IPS DF 6.9 (cell line): Measurements from ENCODE around the gene COMMD4.
"Not testable (repeated sequence)": the region's sequence is repeated elsewhere in the genome, so short reads cannot be mapped to it uniquely, and the experiment has no call there.

Experiments
- DNase-seq: peaks from one replicate; pipeline ENCODE4 v3.0.0-alpha.2; 2013; ENCODE audit warnings: low read depth, low spot score
- H3K27ac ChIP-seq: one replicate; pipeline ENCODE4 v1.5.1; 2013; ENCODE audit warnings: low read length, control low read depth
- H3K27me3 ChIP-seq: 2 replicates; pipeline ENCODE4 v1.6.1; 2013; ENCODE audit warnings: mild to moderate bottlenecking, low read length; ENCODE audit not compliant: control insufficient read depth, insufficient read depth
- H3K36me3 ChIP-seq: 2 replicates; pipeline ENCODE4 v1.6.1; 2013; ENCODE audit warnings: low read length; ENCODE audit not compliant: control insufficient read depth, insufficient read depth
- H3K4me1 ChIP-seq: 2 replicates; pipeline ENCODE4 v1.6.1; 2013; ENCODE audit warnings: low read length; ENCODE audit not compliant: control insufficient read depth, insufficient read depth
- H3K4me3 ChIP-seq: 2 replicates; pipeline ENCODE4 v1.5.1; 2013; ENCODE audit warnings: mild to moderate bottlenecking, low read length
- H3K9me3 ChIP-seq: 2 replicates; pipeline ENCODE4 v1.6.1; 2013; ENCODE audit warnings: low read length, inconsistent platforms; ENCODE audit not compliant: control insufficient read depth, insufficient read depth
- WGBS: extraction: QIAGEN DNeasy Blood & Tissue Kit; methylation state at CpG from one replicate; pipeline ENCODE4 v1.1.7; 2013; ENCODE audit warnings: mixed read lengths, missing lambda C conversion rate; ENCODE audit not compliant: insufficient read length, insufficient coverage; 5-methylcytosine and 5-hydroxymethylcytosine counted together

COMMD4 gene

DNA sequence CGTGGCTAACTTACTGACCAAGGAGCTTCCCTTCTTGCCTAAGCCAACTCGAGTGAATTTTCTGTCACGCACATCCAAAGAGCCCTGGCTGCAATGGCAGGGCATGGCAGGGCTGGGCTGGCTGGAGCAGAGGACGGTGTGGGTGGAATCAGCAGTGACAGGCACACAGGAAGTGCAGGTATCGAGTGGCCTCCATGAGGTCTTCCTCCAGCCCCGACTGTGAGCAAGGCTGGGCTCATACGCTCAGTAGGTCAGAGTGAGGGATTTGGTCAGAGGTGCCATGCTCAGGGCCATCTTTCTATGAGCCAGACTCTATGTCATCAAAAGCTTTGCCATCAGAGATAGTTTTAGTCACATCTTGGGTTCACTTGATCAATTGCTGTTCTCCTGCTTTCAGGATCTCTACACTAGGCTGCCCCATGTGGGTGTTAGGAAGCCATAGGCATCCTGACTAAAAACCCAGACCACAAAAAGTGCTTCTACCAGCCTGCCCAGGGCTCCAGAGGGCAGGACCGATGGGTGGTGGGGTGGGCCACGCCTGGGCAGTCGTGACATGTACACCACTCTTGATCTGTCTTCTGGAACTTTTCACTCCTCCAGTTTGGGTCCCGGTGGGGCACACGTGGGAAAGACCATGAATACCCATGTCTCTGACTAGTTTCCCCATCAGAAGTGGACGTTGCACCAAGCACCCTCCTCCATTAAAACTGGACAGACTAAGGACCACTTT is 22.6 kb upstream of the COMMD4 start:
- Histone ChIP-seq H3K4me1 (no peaks in the 10 kb centered on the region), H3K27me3 (no peaks in the 10 kb centered on the region), H3K9me3 (no peaks in the 10 kb centered on the region), H3K27ac (no peak overlapping the region), H3K4me3 (no peak overlapping the region), H3K36me3 (no peaks in the 10 kb centered on the region)
- no peak for DNase-seq
- WGBS: no CpG with 5 or more reads among the region's 13 CpGs

DNA sequence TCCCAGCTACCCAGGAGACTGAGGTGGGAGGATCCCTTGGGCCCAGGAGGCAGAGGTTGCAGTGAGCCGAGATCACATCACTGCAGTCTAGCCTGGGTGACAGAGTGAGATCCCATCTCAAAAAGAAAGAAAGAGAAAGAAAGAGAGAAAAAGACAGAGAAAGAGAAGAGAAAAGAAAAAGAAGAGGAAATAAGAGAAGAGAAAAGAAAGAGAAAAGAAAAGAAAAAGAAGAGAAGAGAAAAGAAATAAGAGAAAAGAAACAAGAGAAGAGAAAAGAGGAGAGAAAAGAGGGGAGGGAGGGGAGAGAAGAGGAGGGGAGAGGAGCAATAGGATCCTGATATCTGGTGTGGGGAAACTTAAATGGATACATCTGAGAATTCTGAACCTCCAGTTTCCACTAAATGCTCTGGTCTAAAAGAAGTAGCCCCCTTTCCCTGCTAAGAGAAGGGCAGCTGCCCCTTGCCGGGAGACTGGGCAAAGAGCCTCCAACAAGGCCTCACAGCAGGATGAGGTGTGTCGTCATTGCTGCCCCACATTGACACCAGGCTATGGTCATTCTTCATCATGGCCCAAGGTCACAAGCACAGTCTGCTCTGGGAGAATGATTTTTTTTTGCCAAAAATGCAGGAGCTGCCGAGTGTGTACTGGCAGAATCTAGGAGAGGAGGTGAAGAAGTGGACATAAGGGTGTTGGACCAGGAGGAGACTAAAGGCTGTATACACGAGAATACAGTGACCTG is 21.1 kb upstream of the COMMD4 start:
- no peaks in the 10 kb centered on the region for H3K36me3 ChIP-seq
- no peak overlapping the region for H3K27ac ChIP-seq
- no CpG with 5 or more reads among the region's 5 CpGs for WGBS
- no peaks in the 10 kb centered on the region for H3K27me3 ChIP-seq
- no peak overlapping the region for H3K4me3 ChIP-seq
- DNase-seq: no peak
- no peaks in the 10 kb centered on the region for H3K4me1 ChIP-seq
- H3K9me3 ChIP-seq: no peaks in the 10 kb centered on the region

DNA sequence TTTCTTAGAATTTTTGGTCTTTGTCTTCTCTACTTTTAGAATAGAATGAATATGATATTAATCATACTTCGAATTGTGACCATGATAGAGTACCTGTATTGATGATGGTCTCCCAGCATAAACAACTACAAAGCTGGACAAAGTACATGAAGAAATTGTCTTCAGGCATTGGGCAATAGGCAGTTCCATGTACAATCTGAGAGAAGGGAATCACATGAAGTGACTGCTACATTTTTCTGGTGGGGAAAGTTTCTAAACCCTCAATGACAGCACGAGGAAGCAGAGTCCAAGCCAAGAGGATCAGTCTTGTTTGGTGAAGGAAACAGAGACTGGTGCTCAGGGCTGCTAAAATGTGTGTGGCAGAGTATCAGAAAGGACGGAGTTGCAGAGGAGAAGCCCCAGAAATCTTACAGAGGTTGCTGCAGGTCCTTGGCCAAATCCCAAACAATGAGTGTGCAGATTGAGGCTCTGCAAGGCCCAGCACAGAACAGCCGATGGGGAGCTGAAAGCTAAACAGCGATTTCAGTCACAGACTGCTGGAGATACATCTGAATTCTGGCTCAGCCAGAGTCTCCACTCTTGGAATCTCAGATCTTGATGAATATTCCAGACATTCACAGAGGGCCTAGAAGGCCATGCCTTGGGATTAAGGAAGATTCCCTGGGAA is 16.5 kb upstream of the COMMD4 start:
- not testable (repeated sequence) for DNase-seq, H3K36me3 ChIP-seq, H3K4me3 ChIP-seq, H3K4me1 ChIP-seq, H3K9me3 ChIP-seq, H3K27me3 ChIP-seq, H3K27ac ChIP-seq
- WGBS: no CpG with 5 or more reads among the region's 5 CpGs

DNA sequence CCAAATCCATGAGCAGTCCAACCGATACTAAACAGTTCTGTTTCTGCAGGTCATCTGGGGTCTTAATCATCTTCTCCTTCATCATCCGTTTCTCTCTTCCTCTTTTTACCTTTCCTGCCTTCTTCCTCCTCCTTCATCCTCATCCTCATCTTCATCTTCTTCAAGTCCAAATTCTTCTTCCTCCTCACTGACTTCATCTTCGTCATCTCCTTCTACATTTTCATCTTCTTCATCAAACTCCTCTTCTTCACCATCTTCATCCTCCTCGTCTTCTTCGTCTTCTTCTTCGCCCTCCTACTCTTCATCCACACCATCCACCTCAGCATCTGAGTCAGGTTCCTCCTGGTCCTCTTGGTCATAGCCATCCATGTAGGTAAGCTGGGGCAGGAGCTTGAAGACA is 14.2 kb upstream of the COMMD4 start:
- H3K4me3 ChIP-seq: no peak overlapping the region
- no peaks in the 10 kb centered on the region for H3K4me1 ChIP-seq
- H3K9me3 ChIP-seq: no peaks in the 10 kb centered on the region
- H3K27me3 ChIP-seq: no peaks in the 10 kb centered on the region
- WGBS: 100% methylated on average over 5 of the region's 6 CpGs
- H3K36me3 ChIP-seq: no peaks in the 10 kb centered on the region
- DNase-seq: no peak
- H3K27ac ChIP-seq: no peak overlapping the region

DNA sequence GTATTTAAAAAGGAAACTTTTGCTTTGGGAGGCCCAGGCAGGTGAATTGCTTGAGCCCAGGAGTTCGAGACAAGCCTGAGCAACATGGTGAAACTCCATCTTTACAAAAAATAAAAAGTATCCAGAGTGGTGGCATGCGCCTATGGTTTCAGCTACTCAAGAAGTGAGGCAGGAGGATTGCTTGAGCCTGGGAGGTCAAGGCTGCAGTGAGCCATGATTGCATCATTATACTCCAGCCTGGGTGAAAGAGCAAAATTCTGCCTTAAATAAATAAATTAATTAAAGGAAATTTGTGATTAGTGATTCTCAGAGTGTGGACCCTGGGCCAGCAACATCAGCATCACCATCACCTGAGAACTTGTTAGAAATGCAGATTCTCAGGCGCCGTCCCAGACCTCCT is 9.9 kb upstream of the COMMD4 start:
- no peak for DNase-seq
- H3K4me3 ChIP-seq: no peak overlapping the region
- H3K27ac ChIP-seq: no peak overlapping the region
- H3K27me3 ChIP-seq: no peaks in the 10 kb centered on the region
- H3K36me3 ChIP-seq: no peaks in the 10 kb centered on the region
- no peaks in the 10 kb centered on the region for H3K9me3 ChIP-seq
- H3K4me1 ChIP-seq: no peaks in the 10 kb centered on the region
- WGBS: no CpG with 5 or more reads among the region's 4 CpGs

DNA sequence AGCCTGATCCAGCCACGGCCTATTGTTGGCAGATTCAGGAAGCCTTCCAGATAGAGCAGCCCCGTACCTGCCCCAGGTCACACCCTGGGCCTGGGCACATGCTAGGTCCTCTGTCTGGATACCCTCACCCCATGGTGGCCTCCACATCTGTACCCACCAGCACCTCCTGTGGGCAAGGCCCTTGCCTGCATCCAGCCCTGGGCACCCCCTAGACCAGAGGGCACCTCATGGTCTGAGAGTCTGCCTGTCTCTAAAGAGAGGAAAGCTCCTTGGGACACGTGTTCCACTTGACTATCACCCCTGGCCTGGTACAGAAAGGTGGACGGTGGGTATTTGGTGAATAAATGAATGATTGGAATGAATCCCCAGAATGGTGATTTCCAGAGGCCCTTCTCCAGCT is 8.9 kb upstream of the COMMD4 start:
- no peak overlapping the region for H3K27ac ChIP-seq
- no peaks in the 10 kb centered on the region for H3K36me3 ChIP-seq
- no peak overlapping the region for H3K4me3 ChIP-seq
- no CpG with 5 or more reads among the region's 4 CpGs for WGBS
- H3K9me3 ChIP-seq: no peaks in the 10 kb centered on the region
- DNase-seq: no peak
- no peaks in the 10 kb centered on the region for H3K4me1 ChIP-seq
- H3K27me3 ChIP-seq: no peaks in the 10 kb centered on the region

DNA sequence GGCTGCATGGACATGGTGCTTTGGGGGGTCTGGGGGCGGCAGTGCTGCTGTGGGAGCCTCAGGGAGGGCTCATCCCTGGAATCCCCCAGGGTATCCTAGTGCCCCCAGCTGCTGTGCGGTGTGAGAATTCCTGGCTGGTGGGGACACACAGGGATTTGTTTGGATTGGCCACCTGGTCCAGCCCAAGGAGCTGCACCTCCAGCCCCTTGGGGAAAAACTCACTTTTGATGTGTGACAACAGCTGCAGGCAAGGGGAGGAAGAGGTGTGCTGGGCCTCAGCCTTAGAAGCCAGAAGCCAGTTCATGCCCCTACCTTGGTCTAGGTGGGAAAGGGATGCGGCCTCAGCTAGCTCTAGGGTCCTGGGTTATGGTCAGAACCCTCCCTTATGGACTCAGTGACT is 8.4 kb upstream of the COMMD4 start:
- Histone ChIP-seq H3K27me3 (no peaks in the 10 kb centered on the region), H3K4me1 (no peaks in the 10 kb centered on the region), H3K27ac (no peak overlapping the region), H3K4me3 (no peak overlapping the region), H3K9me3 (no peaks in the 10 kb centered on the region), H3K36me3 (no peaks in the 10 kb centered on the region)
- DNase-seq: no peak
- no CpG with 5 or more reads among the region's 3 CpGs for WGBS

DNA sequence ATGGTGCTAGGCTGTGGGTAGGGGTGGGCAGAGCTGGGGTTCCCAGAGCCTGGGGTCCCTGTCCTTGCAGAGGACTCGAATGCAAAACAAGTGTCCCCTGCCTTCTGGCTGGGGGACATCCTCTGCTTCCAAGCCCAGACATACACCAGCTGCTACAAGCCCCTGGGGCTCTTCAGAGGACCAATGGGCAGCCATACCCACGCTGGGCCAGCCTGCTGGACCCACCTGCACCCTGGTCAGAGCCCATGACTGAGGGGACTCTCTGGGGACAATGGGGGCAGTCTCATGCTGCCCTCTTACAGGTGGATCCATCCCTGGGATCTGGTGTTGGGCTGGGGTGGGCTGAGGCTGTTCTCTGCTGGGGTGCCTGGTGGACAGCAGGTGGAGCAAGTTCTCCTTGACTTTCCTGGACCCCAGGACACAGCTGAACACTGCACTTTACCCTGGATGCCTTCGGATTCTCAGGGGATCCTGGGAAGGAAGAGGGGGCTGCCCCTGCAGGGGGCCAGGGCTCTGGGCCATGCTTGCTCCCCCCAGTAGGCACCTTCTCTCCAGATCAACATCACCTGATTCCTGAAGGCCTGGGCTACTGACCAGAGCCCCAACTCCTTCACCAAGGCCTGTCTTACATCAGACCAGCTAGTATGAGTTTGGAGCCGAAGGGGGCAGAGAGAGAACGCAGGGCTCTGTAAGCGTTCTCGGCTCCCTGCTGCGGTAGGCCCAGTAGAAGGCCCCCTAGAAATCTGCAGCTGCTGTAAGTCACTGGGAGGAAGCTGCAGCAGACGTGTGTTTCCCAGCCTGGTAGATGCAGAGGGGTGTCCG is 7.2 kb upstream of the COMMD4 start:
- Histone ChIP-seq H3K4me1 (no peaks in the 10 kb centered on the region), H3K27ac (no peak overlapping the region), H3K27me3 (no peaks in the 10 kb centered on the region), H3K36me3 (no peaks in the 10 kb centered on the region), H3K9me3 (no peaks in the 10 kb centered on the region), H3K4me3 (no peak overlapping the region)
- DNase-seq: no peak
- no CpG with 5 or more reads among the region's 10 CpGs for WGBS

DNA sequence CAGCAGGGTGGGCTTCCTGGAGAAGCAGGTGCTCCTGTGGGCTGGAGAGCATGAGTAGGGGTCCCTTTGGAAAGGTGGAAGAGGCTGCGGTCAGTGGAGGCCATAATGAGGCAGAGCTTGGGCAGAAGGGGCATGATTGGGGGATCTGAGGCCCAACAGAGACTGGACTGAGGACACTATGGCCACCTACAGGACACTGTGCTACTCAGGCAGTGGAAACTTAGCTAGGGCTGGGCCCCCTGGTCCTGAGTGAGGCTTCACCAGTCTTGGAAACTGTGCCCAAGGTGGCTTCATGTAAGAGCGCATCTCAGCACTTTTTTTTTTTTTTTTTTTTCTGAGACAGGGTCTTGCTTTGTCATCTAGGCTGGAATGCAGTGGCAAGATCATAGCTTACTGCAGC is 6.3 kb upstream of the COMMD4 start:
- no peaks in the 10 kb centered on the region for H3K36me3 ChIP-seq
- H3K27me3 ChIP-seq: no peaks in the 10 kb centered on the region
- H3K27ac ChIP-seq: no peak overlapping the region
- no peaks in the 10 kb centered on the region for H3K9me3 ChIP-seq
- DNase-seq: no peak
- H3K4me3 ChIP-seq: no peak overlapping the region
- no CpG with 5 or more reads among the region's 2 CpGs for WGBS
- H3K4me1 ChIP-seq: no peaks in the 10 kb centered on the region

DNA sequence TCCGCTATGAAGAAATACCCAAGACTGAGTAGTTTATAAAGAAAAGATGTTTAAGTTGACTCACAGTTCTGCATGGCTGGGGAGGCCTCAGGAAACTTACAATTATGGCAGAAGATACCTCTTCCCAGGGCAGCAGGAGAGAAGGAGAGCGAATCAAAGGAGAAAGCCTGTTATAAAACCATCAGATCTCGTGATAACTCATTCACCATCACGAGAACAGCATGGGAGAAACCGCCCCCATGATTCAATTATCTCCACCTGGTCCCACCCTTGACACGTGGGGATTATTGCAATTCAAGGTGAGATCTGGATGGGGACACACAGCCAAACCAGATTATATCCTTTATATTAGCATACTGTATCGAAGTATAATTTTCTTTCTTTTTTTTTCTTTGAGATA is 3.8 kb upstream of the COMMD4 start:
- H3K4me1 ChIP-seq, H3K9me3 ChIP-seq, H3K4me3 ChIP-seq, H3K27ac ChIP-seq, H3K27me3 ChIP-seq, DNase-seq, H3K36me3 ChIP-seq: not testable (repeated sequence)
- no CpG with 5 or more reads among the region's 7 CpGs for WGBS
